Mammary epithelial cell (primary cell): Measurements from ENCODE around the gene MED10.

Source experiments
- EZH2 ChIP-seq: IDR thresholded peaks from 2 replicates; pipeline ENCODE4 v1.6.1; 2012; ENCODE audit warnings: low read length, inconsistent platforms, borderline replicate concordance
- TF ChIP-seq, protein P1 (sequence below), 2 donors: IDR thresholded peaks in 1 of 2; conservative IDR thresholded peaks in 1 of 2; 2 replicates each; pipeline ENCODE4 v1.5.1; 2011 to 2012; ENCODE audit warnings: inconsistent platforms in 2 of 2, low read length in 2 of 2, mild to moderate bottlenecking in 2 of 2, control low read depth in 1 of 2, low read depth in 1 of 2; ENCODE audit not compliant: insufficient read depth in 1 of 2; ENCODE audit errors: extremely low read depth in 1 of 2

DNA sequence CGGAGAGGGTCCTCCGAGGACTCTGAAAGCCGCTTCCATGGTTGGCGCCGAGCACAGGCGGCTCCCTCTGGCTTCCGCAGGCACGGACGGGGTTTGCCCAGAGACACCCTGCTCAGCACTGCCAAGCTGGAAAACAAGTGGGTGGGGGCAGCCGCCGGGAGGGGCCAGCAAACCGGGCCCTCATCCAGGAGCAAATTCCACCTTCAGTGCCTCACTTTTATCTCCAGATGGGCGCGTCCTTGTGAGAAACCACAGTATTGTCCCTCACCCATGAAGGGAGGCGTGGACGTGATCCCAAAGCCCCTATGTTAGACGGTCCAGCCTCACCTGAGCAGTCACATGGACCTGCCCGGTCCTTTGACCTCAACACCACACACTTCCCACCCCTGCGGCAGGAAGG lies 29.0 kb downstream of the MED10 start:
- TF ChIP-seq, protein P1, sequence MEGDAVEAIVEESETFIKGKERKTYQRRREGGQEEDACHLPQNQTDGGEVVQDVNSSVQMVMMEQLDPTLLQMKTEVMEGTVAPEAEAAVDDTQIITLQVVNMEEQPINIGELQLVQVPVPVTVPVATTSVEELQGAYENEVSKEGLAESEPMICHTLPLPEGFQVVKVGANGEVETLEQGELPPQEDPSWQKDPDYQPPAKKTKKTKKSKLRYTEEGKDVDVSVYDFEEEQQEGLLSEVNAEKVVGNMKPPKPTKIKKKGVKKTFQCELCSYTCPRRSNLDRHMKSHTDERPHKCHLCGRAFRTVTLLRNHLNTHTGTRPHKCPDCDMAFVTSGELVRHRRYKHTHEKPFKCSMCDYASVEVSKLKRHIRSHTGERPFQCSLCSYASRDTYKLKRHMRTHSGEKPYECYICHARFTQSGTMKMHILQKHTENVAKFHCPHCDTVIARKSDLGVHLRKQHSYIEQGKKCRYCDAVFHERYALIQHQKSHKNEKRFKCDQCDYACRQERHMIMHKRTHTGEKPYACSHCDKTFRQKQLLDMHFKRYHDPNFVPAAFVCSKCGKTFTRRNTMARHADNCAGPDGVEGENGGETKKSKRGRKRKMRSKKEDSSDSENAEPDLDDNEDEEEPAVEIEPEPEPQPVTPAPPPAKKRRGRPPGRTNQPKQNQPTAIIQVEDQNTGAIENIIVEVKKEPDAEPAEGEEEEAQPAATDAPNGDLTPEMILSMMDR (conservative IDR thresholded peaks at IDR 0.05 in 1 of 2, IDR thresholded peaks at IDR 0.05 in 1 of 2; ENCODE audit: extremely low read depth in 1 of 2, insufficient read depth in 1 of 2, low read depth in 1 of 2, low read length in 2 of 2), result no peak
- no peak for TF ChIP-seq EZH2
